ENCODE measurements around the gene CBLN3. TPM values are rescaled to one million over a fixed set of nuclear protein-coding genes. Genes with fewer than 3 reads are reported as not detected.

CBLN3 gene
- polyA plus RNA-seq, 1 donor from 2014 or later: not detected

- H3K4me3 ChIP-seq (ENCODE audit: low read length): no peak overlapping the region
Measured at GRCh38 chr14:24377126-24377525, 52.3 kb downstream of the CBLN3 start.

More at GRCh38 chr14:24377126-24377525, 52.3 kb downstream of the CBLN3 start:
- Histone ChIP-seq H3K27me3 (ENCODE audit: insufficient read depth, low read depth, low read length) (no peaks in the 10 kb centered on the region), H3K79me2 (replicated peaks; ENCODE audit: insufficient read depth, low read length) (no peaks in the 10 kb centered on the region), H3K27ac (ENCODE audit: low read length) (no peak overlapping the region), H3K4me2 (ENCODE audit: low read length) (no peak overlapping the region), H3K9me3 (ENCODE audit: low read length) (no peaks in the 10 kb centered on the region), H3K36me3 (ENCODE audit: insufficient read depth, low read length) (no peaks in the 10 kb centered on the region), H3F3A (ENCODE audit: insufficient read depth, low read length, poor library complexity, severe bottlenecking) (no peaks in the 10 kb centered on the region), H4K20me1 (ENCODE audit: insufficient read depth) (no peaks in the 10 kb centered on the region), H3K9ac (ENCODE audit: low read length) (no peak overlapping the region), H3K9me2 (ENCODE audit: insufficient read depth, low read length) (no peaks in the 10 kb centered on the region), H2AFZ (ENCODE audit: low read depth, low read length) (no peak overlapping the region)
- TF ChIP-seq EP300 (conservative IDR thresholded peaks at IDR 0.05; ENCODE audit: poor library complexity, severe bottlenecking): no peak
- no peak for TF ChIP-seq CTCF (IDR thresholded peaks at IDR 0.05; ENCODE audit: poor library complexity, severe bottlenecking)
- no peak for TF ChIP-seq POLR2AphosphoS5 (IDR thresholded peaks at IDR 0.05)
- TF ChIP-seq RAD21 (conservative IDR thresholded peaks at IDR 0.05): no peak
- TF ChIP-seq MXI1 (conservative IDR thresholded peaks at IDR 0.05; ENCODE audit: poor library complexity, severe bottlenecking): no peak
- no peak for TF ChIP-seq TAF1 (IDR thresholded peaks at IDR 0.05; ENCODE audit: low read depth)
- TF ChIP-seq SMC3 (conservative IDR thresholded peaks at IDR 0.05; ENCODE audit: poor library complexity): no peak
- TF ChIP-seq EZH2 (IDR thresholded peaks at IDR 0.05; ENCODE audit: borderline replicate concordance, insufficient read depth, low read length, poor library complexity, severe bottlenecking): no peak
- TF ChIP-seq REST (IDR thresholded peaks at IDR 0.05; ENCODE audit: borderline replicate concordance): no peak

Other genes with a start within 250 kb of the CBLN3 start
- gene IPO4, start 240.9 kb downstream of the CBLN3 start, polyA plus RNA-seq: 9.2 and 13.4 TPM in 2 replicates
- 25.1 and 34.2 TPM in 2 replicates for gene TM9SF1, start 234.2 kb downstream of the CBLN3 start, polyA plus RNA-seq
- gene TSSK4, start 224.0 kb downstream of the CBLN3 start, polyA plus RNA-seq: 0.17 TPM in 1 of 2 replicates, not detected in the other
- gene CHMP4A, start 216.2 kb downstream of the CBLN3 start, polyA plus RNA-seq: 55.3 and 67.6 TPM in 2 replicates
- 94.2 and 116 TPM in 2 replicates for gene MDP1, start 213.6 kb downstream of the CBLN3 start, polyA plus RNA-seq
- 406 and 431 TPM in 2 replicates for gene NEDD8, start 197.3 kb downstream of the CBLN3 start, polyA plus RNA-seq
- 132 and 403 TPM in 2 replicates for gene GMPR2, start 196.7 kb downstream of the CBLN3 start, polyA plus RNA-seq
- 103 and 120 TPM in 2 replicates for gene TINF2, start 187.0 kb downstream of the CBLN3 start, polyA plus RNA-seq
- 3.6 and 7.5 TPM in 2 replicates for gene TGM1, start 166.5 kb downstream of the CBLN3 start, polyA plus RNA-seq
- gene RABGGTA, start 158.1 kb downstream of the CBLN3 start, polyA plus RNA-seq: 28.8 and 33.2 TPM in 2 replicates
- 5.5 and 6.9 TPM in 2 replicates for gene DHRS1, start 129.9 kb downstream of the CBLN3 start, polyA plus RNA-seq
- gene NOP9, start 129.8 kb downstream of the CBLN3 start, polyA plus RNA-seq: 13.0 and 19.5 TPM in 2 replicates
- gene CIDEB, start 121.7 kb downstream of the CBLN3 start, polyA plus RNA-seq: not detected in 2 replicates
- gene LTB4R2, start 119.5 kb downstream of the CBLN3 start, polyA plus RNA-seq: 3.4 and 5.0 TPM in 2 replicates
- gene LTB4R, start 118.2 kb downstream of the CBLN3 start, polyA plus RNA-seq: 4.3 and 5.2 TPM in 2 replicates
- not detected in 2 replicates for gene ADCY4, start 94.6 kb downstream of the CBLN3 start, polyA plus RNA-seq
- not detected in 2 replicates for gene RIPK3, start 89.7 kb downstream of the CBLN3 start, polyA plus RNA-seq
- gene NFATC4, start 61.5 kb downstream of the CBLN3 start, polyA plus RNA-seq: 0.22 and 0.48 TPM in 2 replicates
- gene NYNRIN, start 30.7 kb downstream of the CBLN3 start, polyA plus RNA-seq: 5.7 and 9.1 TPM in 2 replicates
- 0.53 and 0.92 TPM in 2 replicates for gene KHNYN, start 286 bp upstream of the CBLN3 start, polyA plus RNA-seq
- 142 and 173 TPM in 2 replicates for gene SDR39U1, start 13.1 kb upstream of the CBLN3 start, polyA plus RNA-seq
- gene CMA1, start 78.6 kb upstream of the CBLN3 start, polyA plus RNA-seq: not detected in 2 replicates
- gene CTSG, start 146.6 kb upstream of the CBLN3 start, polyA plus RNA-seq: not detected in 2 replicates
- not detected in 2 replicates for gene GZMH, start 180.0 kb upstream of the CBLN3 start, polyA plus RNA-seq
- not detected in 2 replicates for gene GZMB, start 204.5 kb upstream of the CBLN3 start, polyA plus RNA-seq